Stimulated activated CD4-positive, alpha-beta T cell treated with anti-CD3 and anti-CD28 coated beads, Interleukin-2, amount 100 ng/mL, for 24 hours (primary cell): Measurements from ENCODE around the gene EIF4G3.
A peak's percentile ranks its signal among the peaks of the same experiment; 100 is the strongest.
"Not testable (repeated sequence)": the region's sequence is repeated elsewhere in the genome, so short reads cannot be mapped to it uniquely, and the experiment has no call there.

Experiments
- DNase-seq, 2 donors: peaks; one replicate each; pipeline ENCODE4 v3.0.0-alpha.2; 2020

The EIF4G3 gene, protein sequence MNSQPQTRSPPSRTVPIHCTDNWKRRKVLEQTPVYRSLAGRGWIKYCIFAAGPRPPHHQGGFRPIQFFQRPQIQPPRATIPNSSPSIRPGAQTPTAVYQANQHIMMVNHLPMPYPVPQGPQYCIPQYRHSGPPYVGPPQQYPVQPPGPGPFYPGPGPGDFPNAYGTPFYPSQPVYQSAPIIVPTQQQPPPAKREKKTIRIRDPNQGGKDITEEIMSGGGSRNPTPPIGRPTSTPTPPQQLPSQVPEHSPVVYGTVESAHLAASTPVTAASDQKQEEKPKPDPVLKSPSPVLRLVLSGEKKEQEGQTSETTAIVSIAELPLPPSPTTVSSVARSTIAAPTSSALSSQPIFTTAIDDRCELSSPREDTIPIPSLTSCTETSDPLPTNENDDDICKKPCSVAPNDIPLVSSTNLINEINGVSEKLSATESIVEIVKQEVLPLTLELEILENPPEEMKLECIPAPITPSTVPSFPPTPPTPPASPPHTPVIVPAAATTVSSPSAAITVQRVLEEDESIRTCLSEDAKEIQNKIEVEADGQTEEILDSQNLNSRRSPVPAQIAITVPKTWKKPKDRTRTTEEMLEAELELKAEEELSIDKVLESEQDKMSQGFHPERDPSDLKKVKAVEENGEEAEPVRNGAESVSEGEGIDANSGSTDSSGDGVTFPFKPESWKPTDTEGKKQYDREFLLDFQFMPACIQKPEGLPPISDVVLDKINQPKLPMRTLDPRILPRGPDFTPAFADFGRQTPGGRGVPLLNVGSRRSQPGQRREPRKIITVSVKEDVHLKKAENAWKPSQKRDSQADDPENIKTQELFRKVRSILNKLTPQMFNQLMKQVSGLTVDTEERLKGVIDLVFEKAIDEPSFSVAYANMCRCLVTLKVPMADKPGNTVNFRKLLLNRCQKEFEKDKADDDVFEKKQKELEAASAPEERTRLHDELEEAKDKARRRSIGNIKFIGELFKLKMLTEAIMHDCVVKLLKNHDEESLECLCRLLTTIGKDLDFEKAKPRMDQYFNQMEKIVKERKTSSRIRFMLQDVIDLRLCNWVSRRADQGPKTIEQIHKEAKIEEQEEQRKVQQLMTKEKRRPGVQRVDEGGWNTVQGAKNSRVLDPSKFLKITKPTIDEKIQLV (N-terminal part only)

DNA sequence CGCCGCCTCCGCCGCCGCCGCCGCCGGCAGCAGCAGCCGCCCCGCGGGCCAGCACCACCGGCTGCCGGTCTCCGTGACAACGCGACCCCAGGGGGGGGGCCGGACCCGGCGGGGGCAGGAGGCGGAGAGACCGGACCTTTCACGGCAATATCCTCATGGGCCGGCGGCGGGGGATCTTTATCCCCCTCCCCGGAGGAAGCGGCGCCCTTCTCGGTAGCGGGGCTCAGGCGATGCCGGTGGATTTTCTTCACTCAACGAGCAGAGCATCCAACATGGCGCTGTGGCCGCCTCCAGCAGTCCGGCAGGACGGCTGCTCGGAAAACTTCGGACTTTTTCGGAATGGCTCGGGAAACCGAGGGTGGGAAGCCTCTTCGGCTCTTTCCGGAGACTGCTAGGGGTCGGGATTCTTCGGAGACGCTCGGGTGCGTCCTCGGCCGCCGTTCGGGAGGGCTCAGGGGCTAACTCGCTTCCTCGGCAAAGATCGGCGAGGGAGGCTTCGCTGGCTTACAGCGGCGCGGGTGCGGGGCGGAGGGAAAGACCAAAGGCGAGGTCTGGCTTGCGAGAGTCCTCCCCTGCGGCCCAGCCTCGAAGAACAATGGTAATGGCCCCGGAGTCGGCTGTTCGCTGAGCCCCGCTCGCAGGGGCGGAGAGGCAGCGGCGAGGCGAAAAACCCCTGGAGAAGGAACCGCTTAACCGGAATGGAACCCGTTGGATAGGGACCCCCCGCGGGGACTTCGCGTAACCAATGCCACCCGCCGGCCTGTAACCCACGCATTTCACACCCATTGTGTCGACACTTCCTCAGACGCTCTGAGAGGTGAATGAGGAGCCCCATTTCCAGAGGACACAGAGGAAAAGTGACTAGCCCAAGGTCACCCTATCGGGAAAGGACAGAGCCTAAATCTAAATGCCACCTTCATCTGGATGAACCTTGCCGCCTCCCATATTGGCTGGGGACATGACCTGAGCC lies at the start of gene EIF4G3:
EIF4G3 (minus strand) TSS at position 312 of the 970 bp plus-strand sequence. CDS start 174,155 bp downstream, outside the sequence.
- peak; percentile 100 for DNase-seq

DNA sequence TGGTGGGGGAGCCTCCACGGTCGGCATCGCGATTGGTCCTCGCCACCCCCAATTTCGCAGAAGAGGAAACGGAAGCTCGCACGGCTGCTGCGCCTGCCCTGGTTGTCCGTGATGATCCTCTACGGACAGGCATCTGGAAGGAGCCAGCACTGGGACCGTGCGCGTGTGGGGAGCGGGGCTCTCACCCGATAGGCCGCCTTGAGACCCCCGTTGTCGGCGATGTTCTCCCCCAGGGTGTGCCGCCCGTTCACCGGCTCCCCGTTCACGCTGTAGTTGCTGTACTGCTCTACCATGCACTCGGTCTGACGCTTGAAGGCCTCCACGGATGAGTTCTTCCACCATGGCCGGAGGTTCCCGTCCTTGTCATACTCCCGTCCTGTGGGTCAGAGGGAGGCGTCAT lies 48.4 kb upstream of the EIF4G3 start:
- DNase-seq, result no peak

DNA sequence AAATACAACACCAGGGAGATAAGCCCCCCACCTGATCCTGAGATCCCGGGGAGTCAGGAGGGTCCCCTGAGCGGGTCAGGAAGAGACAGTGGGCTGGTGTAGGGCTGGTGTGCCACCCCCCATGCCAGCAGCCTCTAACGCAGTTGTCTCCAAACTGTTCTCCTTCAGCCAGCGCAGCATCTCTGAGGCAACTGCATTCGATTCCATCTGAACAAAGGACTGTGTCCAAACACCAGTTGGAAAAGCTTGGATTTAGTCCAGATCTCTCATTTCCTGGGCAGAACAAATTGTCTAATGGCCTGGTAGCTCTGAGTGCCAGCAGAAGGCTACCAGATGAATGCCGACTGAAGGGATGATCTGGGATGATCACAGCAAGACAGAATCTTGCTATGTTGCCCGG lies 44.1 kb upstream of the EIF4G3 start:
- no peak for DNase-seq

DNA sequence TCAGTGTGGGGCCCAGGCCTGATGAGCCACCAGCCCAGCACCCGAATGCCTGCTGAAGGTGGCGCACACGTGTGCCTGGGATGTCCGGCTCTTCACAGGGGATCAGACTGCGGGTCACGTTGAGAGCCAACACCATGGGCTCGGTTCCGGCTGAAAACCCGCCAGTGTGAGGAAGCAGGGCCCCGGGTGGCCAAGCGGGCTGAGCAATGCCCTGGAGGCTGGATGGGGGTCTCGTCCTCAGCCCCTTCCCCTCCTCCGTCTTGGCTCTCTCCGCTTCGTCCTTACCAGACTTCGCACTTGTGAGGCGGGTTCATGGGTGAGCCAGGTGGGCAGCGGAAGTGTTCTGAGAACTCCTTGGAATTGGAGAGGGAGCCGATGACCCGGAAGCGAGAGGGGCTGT lies 43.0 kb upstream of the EIF4G3 start:
- no peak for DNase-seq

DNA sequence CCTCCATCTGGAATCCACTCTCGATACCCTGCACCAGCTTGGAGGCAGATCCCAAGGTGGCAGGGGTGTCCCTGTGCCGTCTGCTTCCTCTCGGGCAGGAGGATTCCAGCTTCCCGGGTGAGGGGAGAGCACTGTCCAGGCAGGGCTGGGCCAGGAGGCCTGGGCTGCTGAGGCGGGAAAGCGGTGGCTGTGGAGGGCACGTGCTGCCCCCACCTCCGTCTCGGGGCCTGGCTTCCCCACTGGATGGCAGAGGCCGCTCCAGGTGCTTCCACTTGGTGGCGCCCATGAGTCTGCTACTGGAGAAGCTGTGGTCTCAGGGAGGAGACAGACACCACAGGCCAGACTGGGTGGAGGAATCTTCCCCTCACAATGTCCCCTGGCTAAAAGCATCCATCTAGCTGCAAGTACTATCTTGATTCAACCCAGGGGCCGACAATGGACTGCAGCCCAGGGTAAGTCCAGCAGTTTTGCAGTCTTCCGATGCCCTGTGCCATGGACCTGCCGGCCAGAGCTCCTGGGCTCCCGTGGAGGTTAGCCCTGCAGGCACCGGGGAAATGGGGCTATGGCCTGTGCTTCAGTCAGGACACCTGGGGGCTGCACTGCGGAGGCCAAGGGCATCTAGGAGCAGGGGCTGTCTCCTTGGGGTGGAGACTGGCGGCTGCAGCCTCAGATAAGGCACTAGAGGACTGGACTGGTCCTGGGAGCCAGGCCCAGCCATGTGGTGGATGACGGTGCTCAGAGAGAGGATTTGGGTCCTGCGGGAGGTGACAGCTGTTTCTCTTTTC lies 41.3 kb upstream of the EIF4G3 start:
- peak; percentile 51 to 63 for DNase-seq

DNA sequence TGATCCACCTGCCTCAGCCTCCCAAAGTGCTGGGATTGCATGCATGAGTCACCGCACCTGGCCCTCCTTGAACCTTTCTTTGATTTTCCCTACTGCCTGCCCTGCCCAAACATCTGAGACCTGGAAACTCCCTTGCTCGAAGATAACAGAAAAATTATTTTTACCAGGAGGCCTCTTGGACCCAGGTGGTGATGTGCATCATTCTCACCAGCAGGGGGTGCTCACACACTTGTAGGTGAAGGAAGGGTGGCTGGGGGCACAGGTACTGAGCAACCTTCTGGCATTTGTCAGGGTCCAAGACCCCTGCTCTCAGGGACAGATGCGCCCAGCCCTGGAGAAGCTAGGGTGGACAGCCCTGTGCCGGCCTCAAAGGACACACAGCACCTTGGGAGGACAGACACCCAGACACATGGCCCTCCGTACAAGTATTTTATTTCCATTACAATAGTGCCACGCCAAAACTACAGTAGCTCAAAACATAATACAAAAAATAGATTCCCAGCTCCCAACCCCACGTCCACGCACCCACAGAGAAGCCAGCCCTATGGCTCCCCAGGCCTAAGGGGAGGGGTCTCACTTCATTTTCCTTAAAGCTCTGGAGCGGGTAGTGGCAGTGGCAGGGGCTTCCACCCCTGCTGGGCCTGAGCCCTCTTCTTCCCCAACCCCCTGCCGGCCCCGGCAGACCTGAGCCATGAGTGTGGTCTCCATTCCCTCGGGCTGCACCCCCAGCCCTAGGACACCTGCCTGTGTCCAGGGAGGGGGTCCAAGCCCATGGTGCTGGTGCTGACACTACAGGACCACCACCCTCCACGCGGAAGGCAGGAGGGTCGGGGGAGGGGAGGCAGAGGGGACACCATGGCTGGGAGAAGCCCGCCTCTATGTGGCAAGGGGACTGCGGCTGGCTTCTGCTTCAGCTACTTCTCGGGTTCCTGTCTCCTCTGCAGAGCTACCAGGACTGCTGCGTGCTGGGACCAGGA lies 40.4 kb upstream of the EIF4G3 start:
- DNase-seq, result peak; percentile 77 to 79

DNA sequence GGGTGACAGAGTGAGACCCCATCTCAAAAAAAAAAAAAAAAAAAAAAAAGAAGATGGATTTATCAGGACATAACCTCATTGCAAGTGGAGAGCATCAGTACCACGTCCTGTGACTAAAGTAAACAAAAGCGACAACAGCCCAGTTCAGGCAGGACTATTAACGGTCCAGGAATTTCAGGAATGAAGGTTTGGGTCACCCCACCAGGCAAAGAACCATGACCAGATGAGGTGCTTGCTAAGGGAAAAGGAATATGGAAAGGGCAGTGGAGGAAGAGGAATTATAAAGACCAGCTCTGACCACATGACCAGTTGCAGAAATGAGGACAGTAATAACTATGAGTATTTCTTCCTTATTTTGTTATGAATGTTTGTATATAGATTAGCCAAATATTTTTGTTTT lies 35.4 kb upstream of the EIF4G3 start:
- no peak for DNase-seq

DNA sequence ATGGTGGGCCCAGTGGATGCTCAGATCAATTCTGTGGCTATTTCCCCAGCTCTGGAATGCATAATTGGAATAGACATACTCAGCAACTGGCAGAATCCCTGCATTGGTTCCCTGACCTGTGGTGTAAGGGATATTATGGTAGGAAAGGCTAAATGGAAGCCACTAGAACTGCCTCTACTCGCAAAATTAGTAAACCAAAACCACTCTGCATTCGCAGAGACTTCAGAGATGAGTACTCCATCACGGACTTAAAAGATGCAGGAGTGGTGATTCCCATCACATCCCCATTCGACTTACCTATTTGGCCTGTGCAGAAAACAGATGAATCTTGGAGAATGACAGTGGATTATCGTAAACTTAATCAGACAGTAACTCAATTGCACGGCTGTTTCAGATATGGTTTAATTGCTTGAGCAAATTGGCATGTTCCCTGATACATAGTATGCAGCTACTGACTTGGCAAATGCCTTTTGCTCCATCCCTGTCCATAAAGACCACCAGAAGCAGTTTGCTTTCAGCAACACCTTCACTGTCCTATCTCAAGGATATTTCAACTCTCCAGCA lies 31.5 kb upstream of the EIF4G3 start:
- not testable (repeated sequence) for DNase-seq

DNA sequence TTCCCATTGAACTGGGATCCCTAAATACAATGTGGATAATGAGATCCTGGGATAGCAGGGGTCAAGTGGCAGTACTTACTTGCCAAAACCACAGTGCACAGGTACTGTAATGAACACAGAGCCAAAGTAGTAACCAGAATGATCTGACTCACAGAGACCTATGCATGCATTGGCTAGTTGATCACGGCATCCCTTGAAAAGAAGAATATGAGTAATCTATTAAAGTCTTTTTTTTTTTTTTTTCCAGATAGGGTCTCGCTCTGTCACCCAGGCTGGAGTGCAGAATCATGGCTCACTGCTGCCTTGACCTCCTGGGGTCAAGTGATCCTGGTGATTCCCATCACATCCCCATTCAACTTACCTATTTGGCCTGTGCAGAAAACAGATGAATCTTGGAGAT lies 29.4 kb upstream of the EIF4G3 start:
- DNase-seq, result no peak

DNA sequence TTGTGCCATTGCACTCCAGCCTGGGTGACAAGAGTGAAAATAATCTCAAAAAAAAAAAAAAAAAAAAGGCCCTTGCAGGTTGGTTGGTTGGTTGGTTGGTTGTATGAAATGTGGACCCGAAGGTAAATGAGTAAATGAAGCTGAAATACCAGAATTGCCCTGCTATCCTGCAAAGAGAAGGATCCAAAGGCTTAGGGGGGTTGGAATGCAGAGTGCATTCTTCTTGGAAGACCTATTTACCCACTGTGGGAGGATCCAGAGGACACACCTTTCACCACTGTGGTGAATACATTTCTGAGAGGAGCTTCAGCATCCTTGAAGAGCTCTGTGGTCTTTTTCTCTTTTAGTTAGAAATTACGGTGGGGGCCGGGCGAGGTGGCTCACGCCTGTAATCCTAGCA lies 28.7 kb upstream of the EIF4G3 start:
- DNase-seq, result no peak

DNA sequence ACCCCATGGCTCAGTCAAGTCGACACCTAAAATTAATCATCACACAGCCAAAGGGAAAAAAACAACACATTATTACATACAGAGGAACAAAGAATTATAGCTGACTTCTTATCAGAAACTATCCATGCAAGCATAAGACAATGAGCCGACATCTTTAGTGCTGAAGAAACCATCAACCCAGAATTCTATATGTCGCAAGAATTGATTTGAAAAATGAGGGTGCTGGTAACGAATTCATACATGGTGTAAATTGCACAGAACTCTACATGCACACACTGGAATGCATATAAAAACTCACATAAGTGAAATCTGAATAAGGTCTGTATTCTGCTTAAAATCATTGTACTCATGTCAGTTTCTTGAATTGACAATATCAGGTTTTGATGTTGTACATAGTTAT lies 25.0 kb upstream of the EIF4G3 start:
- DNase-seq, result no peak

DNA sequence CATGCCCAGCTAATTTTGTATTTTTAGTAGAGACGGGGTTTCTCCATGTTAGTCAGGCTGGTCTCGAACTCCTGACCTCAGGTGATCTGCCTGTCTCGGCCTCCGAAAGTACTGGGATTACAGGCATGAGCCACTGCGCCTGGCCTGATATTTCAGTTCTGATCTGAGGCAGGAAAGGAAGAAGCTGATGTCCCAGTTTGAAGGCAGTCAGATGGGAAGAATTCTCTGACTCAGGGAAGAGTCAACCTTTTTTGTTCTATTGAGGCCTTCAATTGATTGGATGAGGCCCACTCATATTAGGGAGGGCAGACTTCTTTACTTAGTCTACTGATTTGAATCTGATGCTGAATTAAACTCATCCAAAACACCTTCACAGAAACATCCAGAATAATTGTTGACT lies 24.5 kb upstream of the EIF4G3 start:
- DNase-seq, result not testable (repeated sequence)

DNA sequence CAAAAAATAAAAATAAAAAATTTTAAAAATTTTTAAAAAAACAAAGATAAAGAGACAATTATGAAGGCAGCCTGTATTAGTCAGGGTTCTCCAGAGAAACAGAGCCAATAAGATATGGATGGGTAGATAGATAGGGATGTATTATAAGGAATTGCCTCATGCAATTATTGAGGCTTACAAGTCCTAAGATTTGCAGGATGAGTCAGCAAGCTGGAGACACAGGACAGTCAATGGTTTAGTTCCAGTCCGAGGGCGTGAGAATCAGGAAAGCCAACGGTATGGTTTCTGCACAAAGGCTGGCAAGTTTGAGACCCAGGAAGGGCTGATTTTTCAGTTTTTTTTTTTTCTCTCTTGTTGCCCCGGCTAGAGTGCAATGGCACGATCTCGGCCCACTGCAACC lies 24.1 kb upstream of the EIF4G3 start:
- no peak for DNase-seq

DNA sequence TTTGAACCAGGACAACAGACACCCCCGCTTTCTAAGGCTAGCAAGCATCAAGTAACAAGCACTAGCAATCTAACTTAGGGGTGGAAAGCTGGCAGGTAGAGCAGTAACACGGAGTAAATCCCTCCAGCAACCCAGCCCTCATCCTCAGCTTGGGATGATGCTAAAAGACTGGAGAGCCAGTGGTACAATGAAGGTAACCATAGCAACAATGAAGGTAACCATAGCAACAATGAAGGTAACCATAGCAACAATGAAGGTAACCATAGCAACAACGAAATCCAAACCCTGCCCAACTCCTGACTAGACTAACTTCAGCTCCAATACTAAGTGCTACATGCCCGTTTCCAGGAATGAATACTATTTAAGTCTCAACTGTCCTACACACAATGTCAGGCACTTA lies 22.2 kb upstream of the EIF4G3 start:
- DNase-seq, result no peak

DNA sequence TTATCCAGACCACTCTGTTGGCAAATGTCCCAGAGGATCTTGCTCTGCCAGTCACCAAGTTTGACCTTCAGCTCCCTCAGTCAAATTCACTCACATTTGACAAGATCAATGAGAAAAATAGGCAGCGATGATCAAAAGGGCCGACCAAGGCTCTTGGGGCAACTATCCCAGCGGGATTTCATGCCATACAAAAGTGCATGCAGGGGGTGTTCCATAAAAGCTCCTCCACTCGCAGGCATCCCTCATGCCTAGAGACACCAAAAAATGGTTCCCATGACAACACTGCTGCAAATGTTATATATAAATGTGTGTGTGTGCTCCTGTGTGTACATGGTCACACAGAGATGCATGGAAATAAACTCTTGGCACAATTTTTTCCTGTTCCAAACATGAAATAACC lies 16.2 kb upstream of the EIF4G3 start:
- no peak for DNase-seq

DNA sequence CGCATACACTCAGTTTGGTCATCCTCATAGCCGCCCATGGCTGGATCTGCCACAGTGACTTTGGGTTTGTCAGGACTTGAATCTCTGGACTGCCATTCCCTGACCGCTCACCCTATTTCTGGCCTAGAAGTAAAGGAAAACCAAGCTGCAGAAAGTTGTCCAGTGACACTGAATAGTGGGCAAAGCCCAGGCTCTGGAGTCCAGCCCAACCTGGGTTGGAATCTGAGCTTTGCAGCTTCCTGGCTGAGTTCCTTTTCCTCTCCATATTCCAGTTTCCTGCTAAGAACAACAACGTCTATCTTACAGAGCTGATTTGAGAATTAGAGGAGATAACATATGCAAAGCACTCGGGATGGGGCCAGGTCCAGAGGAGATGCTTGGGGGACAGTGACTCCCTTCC lies 15.6 kb upstream of the EIF4G3 start:
- DNase-seq, result no peak

DNA sequence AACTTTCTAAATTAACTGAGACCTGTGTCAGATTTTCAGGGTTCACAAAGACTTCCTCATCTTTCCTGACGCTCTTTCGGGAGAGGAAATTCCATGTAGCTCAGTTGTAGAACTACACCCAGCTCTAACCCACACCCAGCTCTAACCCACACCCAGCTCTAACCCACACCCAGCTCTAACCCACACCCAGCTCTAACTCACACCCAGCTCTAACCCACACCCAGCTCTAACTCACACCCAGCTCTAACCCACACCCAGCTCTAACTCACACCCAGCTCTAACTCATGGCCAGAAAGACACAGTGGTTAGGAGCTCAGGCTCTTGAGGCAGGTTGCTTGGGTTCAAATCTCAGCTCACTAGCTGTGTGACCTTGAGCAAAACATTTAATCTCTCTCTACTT lies 14.1 kb upstream of the EIF4G3 start:
- not testable (repeated sequence) for DNase-seq

DNA sequence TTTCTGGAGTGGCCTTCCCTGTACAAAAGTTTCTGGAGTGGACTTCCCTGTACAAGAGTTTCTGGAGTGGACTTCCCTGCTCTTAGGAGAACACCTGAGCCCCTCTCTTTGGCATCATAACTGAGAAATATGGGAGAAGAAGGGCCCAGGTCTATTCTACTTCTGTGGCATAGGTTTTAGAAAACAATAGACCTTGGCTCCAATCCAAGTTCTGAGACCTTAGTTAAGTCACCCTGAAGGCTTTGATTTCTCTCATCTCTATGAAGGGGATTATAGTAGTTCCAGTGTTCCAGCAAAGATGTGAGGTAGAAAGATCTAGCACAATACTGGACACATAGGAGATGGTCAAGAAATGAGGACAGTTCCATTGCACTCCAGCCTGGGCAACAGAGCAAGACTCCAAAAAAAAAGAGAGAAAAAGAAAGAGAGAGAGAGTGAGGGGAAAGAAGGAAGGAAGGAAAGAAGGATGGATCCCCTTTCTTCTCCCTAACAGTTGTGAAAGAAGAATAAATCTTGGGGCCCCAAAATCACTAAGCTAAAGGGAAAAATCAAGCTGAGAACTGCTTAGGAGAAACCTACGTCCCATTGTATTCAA lies 13.3 kb upstream of the EIF4G3 start:
- DNase-seq, result no peak

DNA sequence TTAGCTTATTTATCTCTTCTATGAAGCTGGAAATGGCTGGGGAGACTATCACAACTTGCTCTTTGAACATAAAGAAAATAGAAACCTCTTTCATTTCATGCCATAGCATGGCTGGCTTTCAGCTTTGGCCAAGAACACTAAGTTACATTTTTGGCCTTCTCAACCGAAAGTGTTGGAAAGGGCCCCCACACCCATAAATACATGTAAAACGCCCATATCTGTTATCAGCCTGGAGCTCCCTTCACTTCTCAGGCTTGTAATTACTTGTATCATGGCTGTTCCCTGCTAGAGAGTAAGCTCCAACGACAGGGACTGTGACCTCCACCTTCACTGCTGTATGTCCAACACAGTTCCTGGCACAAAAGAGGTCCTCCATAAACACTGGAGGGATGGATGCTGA lies 12.7 kb upstream of the EIF4G3 start:
- no peak for DNase-seq
